Measurements from ENCODE around the gene TBCA.

Gene TBCA

DNA sequence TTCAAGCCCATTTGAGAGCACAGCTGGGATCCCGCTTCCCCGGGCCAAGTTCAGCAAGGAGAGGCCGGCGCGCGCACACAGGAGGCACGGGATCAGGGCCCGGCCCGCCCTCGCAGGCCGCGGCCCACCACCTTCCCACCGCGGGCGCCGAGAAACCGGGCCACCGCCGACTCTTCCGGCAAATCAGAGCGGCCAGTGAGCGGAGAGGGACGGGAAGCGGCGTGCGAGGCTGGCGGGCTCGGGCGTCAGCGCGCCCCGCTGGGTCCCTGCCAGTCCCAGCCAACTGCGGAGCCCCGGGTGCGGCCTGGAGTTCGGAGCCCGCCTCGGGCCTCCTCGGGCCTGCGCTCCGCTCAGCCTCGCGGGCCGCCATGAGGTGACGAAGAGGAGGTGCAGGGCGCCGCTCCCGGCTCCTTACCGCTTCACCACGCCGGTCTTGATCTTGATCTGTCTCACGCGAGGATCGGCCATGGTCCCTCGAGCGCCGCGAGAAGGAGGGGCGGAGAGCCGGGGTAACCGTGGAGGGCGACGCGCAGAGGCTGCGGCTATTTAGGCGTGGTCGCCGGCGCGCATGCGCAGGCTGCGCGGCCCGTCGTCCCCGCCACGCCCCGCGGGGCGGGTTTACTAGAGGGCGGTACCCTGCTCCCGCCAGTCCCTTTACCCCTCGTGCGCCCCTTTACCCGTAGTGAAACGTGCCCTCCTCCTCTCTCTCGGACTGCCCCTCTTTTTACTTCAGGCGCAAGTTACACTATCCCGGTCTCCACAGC lies at the start of gene TBCA:
Gene TBCA (minus strand): TSS at position 550 of the 764 bp plus-strand sequence. CDS start 82 bp downstream, at position 468.
- DNase-seq: peak; percentile 91

GRCh38 chr5:77824981-77825380 lies 48.8 kb upstream of the TBCA start:
- no peak for DNase-seq

DNA sequence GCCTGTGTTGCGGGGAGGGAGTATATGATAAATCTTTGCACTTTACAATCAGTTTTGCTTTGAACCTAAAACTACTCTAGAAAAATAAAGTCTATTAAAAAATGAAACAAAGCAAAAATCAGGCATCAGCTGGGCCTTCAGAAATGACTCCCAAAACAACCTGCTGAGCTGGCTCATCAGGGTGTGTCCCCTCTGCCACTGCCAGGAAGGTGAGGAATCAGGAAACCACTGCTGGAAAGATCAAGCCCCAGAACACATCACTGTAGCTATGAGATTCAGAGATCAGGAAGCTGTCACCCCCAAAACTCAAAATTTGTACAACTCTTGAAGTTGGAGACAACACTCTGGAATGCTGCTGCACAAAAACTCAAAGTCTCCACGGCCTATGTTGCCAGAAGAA lies 40.5 kb upstream of the TBCA start:
- DNase-seq: no peak

GRCh38 chr5:77812926-77813589 lies 36.9 kb upstream of the TBCA start:
- no peak for DNase-seq

- DNase-seq: no peak
Measured at GRCh38 chr5:77806213-77806843, 30.2 kb upstream of the TBCA start.

- no peak for DNase-seq
Measured at GRCh38 chr5:77798456-77798855, 22.3 kb upstream of the TBCA start.

DNA sequence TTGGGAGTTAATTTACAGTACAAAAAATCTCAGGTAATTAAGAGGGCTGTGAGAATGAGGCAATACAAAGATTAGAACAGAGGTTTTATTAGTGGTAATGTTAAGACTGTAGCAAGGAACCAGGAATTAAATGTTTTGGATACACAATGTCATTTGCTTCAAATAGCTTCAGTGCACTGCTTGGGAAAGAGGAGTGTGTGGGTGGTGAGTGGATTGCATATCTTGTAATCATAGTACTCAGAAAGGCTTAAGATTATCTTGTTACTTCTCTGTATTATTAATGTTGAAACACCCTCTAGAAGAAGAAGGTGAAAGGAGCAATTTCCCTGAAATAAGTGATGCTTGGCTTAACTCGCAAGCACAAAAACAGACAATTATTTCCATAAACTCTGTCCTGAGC lies 21.0 kb upstream of the TBCA start:
- DNase-seq: no peak

- no peak for DNase-seq
Measured at GRCh38 chr5:77795846-77796245, 19.7 kb upstream of the TBCA start.

GRCh38 chr5:77795268-77795667 lies 19.1 kb upstream of the TBCA start:
- no peak for DNase-seq

GRCh38 chr5:77791926-77792325 lies 15.8 kb upstream of the TBCA start:
- DNase-seq: no peak

DNA sequence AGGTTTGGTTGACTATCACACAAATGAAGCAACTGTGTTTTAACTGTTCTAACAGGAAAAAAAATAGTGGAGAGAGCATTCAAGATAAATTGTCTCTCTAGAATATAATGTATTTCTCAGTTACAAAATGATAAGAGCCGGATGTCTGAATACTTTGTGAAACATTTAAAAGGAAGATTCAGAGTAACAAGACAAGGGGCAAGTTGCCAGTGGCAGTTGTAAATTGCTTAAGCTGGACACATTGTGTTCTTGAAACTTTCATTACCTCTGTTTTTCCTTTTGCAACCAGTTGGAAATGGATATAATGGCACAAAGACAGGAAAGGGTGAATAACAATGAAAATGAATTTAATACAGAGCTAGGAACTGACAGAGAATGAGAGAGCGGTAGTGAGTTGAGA lies 15.2 kb upstream of the TBCA start:
- no peak for DNase-seq

DNA sequence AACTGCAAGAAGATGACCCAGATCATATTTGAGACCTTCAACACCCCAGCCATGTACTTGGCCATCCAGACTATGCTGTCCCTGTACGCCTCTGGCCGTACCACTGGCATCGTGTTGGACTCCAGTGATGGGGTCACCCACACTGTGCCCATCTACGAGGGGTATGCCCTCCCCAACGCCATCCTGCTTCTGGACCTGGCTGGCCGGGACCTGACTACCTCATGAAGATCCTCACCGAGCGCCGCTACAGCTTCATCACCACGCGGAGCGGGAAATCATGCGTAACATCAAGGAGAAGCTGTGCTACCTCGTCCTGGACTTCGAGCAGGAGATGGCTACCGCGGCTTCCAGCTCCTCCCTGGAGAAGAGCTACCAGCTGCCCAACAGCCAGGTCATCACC lies 9.1 kb upstream of the TBCA start:
- no peak for DNase-seq

GRCh38 chr5:77784735-77785134 lies 8.6 kb upstream of the TBCA start:
- DNase-seq: no peak

DNA sequence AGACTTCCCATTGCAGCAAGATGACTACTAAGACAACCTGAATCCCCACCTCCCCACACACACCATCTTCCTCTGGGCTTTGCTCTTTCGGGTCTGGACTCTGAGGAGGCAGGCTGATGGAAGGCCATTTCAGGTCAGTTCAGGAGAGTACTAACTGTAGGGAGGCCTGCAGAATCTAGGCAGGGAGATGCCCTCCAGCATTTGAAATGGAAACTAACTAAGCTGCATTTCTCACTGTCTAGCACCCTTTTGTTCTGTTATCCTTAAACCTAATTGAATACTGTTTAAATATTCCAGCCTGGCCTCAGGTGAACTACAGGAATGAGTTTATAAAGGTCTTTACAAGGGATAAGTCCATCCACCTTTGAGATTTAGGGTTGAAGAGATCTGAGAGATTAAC lies 4.9 kb upstream of the TBCA start:
- DNase-seq: no peak

DNA sequence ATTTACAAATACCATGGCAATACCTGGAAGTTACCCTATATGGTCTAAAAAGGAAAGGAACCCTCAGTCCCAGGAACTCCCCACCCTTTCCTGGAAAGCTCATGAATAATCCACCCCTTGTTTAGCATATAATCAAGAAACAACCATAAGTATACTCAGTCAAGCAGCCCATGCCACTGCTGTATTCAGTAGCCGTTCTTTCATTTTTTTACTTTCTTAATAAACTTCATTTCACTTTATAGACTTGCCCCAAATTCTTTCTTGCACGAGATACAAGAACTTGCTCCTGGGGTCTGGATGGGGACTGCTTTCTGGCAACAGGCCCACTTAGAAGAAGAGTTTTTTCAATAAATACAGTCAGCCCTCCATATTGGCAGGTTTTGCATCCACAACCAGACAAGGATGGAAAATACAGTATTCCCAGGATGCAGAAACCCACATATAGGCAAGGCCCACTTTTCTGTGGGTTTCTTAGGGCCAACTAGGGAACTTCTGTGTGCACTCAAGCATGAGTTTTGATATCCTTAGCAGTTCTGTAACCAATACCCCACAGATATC lies 2.8 kb upstream of the TBCA start:
- DNase-seq: no peak

GRCh38 chr5:77778398-77778797 lies 2.3 kb upstream of the TBCA start:
- no peak for DNase-seq

DNA sequence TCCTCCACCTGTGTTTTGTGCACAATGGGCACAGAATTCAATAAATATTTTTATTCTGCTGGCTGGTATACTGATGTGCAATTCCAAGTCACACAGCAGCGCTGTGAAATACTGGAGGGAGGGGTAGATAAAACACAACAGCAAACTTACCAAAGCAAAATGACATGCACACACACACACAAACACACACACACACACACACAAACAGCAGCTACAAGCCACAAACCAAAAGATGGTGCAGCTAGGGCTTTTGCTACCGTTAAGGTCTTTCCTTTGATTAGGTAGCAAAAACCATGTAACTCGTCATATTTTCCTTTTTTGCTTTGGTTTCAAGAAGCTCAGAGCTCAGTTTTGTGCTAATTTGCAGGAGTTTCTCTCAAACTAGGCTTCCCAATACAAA lies 1.8 kb upstream of the TBCA start:
- no peak for DNase-seq

- DNase-seq: no peak
Measured at GRCh38 chr5:77777281-77777892, 1.2 kb upstream of the TBCA start.

- DNase-seq: no peak
Measured at GRCh38 chr5:77776554-77777206, 541 bp upstream of the TBCA start.

DNA sequence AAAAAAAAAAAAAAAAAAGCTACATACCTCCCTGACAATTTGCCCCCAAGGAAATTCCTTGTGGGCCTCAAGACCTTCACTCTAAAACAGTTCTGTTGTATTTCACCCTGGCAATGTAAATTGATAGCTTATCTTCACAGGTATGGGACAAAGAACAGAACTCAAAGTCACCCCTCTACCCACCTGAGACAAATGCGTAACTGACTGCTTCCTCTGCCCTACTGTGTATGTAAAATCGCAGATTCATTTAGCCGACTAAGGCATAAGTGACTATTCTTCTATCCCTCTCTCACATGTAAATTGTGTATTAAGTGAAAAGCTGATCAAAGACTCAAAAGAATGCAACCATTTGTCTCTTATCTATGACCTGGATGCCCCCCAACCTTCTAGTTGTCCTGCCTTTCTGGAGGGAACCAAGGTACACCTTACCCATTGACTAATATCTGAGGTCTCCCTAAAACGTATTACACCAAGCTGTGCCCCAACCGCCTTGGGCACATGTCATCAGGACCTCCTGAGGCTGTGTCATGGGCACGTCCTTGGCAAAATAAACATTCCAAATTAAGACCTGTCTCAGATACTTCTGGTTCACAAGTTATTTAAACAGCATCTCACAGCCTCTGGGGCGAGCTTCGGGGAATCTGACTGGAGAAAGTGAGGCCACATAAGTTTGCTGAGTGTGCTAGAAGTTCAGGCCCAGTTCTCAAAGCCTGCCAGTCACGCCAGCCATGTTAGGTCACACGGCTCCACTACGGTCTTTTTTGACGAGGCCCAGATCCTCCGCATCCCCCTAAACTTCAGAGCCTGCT lies 954 bp downstream of the TBCA start:
- no peak for DNase-seq

DNA sequence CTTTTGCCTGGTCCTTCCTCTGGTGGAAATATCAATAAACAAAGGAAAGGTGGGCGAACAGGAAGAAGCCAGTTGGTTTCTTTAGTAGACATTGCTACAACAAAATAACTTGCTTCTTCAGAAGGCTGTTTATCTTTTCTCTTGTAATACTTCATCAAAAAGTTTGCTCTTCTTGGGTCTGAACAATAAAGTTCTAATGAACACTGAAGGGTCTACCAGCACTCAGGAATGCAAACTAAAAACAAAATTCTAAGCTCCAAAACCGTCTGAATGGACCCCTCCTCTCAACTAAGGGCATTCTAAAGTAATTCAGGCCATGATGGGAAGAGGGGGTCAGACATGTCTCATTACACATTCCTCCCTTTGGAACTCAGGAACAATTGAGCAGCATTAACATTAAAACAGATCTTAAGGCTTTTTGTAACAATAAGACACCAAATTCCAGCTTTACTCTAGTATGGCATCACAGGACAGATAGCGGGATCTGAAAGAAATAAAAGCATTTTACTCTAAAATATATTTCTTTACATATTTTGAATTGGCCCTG lies 2.3 kb downstream of the TBCA start:
- no peak for DNase-seq

DNA sequence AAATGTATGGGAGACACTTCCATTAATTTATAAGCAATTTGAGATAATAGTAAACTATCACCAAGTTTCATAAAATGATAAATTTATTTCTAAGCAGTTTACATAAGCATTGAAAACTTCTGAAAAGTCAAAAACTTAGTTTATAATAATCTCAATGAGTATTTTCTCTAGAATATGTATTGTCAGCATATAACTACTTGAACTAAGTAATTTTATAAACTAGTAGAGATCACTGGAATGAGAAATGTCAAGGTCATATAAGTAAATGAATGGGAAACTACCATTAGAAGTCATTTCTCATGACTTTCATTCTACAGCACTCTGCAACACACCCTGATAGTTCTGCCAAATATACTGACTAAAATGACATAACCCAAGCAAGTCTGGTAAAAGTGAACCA lies 3.4 kb downstream of the TBCA start:
- no peak for DNase-seq

Measured in CD4-positive, alpha-beta T cell treated with Interleukin-4 for 4 hours (primary cell).